HG03575 (cell line): ENCODE results near the gene C1orf210.

Experiments
- ATAC-seq: cut with Tn5 transposase; IDR thresholded peaks from one replicate; pipeline ENCODE4 v1.9.1; 2021; ENCODE audit not compliant: unreplicated experiment, insufficient number of reproducible peaks, low FRiP score; ENCODE audit errors: extremely low read depth

Gene C1orf210

GRCh38 chr1:43299101-43299500 lies 13.7 kb upstream of the C1orf210 start:
- no peak for ATAC-seq

GRCh38 chr1:43298055-43298454 lies 12.7 kb upstream of the C1orf210 start:
- ATAC-seq, result no peak

DNA sequence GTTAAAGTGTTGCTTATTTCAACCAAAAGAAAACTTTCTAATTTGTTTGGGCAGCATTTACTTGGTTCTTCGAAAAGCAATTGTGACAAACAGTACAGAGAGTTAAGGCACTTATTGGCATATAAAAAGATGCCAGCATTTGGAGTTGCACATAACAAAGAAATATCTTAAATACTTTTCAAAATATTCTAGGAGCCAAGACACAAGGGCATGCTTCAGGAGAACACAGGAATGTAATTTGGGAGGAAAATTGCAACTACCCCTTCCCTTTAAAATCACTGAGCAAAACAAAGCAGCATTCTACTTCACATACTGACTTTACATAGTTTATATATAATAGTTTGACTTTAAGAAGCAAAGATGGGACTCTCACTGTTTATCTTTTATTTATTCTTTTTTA lies 10.8 kb upstream of the C1orf210 start:
- no peak for ATAC-seq

DNA sequence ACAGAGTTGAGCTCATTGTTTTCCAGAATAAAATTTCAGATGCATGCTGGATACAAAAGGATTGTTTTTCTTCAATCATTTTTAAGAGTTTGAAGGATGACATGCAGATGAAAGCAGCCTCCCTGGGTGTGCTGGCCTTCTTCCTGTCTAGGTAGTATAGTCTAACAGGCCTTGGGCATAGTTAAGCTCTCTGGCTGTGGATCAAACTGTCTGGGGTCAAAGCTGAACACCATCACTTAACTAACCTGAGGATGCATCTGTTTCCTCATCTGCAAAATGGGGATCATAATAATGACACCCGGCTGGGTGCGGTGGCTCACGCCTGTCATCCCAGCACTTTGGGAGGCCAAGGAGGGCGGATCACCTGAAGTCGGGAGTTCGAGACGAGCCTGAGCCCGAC lies 9.4 kb upstream of the C1orf210 start:
- no peak for ATAC-seq

DNA sequence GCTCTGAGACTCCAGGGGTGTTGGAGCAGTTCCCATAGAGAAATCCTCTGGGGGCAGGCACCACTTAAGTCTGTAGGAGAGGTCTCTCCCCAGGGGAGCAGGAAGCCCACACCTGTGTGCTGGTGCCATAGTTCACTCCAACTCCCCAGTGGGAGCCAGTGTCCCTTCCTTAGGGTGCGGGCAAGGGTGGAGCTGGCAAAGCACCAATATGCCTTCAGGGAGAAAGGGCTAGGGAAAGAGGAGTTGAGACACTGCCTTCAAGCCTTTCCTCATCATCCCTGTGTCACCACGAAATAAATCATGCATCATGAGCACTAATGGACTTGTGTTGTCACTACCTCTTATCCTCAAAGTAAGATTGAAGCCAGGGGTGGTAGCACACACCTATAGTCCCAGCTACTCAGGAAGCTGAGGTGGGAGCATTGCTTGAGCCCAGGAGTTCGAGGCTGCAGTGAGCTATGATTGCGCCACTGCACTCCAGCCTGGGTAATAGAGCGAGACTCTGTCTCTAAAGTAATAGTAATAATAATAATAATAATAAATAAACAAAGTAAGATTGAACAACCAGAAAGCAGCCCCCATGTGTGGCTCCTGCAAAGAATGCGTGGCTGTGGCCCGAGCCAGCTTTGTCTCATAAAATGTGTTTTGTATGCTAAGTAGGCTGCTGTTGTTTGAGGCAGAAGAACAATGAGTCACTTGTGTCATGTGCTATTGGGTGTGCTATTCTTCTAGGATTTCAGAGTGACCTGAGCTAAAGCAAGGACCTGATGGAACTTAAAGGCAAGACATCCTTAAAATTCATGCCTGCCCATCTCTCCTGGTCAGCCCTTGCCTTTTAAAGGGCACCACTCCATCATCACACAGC lies 8.7 kb upstream of the C1orf210 start:
- no peak for ATAC-seq

- no peak for ATAC-seq
Observed at GRCh38 chr1:43293176-43293575, 7.8 kb upstream of the C1orf210 start.

- ATAC-seq, result no peak
Observed at GRCh38 chr1:43292679-43293078, 7.3 kb upstream of the C1orf210 start.

- no peak for ATAC-seq
Observed at GRCh38 chr1:43292216-43292615, 6.8 kb upstream of the C1orf210 start.

DNA sequence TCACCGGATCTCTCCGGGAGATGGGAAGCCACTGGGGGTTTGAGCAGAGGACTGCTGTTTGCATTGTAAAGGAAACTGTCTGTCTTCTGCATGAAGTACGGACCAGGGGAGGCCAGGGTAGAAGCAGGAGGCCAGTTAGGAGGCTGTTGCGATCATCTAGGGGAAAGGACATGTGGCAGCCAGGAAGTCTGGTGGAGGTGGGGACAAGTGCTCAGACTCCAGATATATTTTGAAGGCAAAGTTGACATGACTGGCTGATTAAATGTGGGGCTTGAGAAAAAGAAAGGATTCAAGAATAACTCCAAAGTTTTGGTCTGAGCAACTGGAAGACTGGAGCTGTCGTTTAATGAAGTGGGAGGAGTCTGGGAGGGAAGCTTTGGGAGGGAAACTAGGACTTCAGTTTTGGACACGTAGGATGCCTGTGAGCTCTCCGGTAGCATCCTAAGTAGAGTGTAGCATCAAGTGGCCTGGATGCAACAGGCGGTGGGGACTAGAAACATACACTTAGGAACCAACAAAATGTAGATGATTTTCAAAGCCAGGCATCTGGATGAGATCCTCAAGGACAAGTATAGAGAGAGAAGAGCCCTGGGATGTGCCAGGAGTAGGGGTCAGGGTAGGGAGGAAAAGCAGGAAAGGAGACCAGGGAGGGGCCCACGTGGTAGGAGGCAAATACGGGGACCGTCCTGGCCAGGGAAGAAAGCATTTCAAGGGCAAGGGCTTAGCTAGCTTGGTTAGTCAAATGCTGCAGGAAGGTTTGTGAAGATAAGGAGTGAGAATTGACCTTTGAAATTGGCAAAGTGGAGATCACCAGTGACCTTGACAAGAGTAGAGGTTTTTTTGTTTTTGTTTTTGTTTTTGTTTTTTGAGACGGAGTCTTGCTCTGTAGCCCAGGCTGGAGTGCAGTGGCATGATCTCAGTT lies 3.7 kb upstream of the C1orf210 start:
- no peak for ATAC-seq

DNA sequence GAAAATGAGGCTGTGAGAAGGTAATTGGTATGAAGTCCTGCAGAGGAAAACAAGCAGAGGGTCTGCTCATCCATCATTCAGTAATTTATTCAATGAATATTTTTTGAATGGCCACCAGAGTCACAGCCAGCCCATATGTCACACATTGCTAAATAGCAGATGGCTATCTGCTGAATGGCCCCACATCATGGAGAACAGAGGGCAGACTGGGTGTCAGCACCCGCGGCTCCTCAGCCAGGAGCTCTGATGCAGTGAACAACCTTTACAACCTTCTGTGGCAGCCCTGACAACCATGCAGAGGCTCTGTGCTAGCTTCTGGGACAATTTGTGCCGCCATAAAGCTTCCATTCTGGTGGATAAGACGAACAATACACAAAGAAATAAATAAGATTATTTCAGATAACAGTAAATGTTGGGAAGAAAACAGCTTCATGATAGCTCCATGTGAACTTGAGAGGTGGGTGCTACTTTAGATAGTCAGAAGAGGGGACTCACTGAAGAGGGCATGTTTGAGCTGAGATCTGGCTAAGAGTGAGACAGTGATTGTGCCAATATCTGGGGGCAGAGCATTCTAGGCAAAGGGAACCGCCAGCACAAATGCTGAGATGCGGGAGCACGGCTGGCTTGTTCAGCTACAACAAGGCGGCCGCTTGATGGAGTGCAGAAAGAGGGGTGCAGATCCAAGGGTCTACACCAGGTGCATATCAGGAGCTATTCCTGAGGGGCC lies 2.8 kb upstream of the C1orf210 start:
- ATAC-seq, result no peak

DNA sequence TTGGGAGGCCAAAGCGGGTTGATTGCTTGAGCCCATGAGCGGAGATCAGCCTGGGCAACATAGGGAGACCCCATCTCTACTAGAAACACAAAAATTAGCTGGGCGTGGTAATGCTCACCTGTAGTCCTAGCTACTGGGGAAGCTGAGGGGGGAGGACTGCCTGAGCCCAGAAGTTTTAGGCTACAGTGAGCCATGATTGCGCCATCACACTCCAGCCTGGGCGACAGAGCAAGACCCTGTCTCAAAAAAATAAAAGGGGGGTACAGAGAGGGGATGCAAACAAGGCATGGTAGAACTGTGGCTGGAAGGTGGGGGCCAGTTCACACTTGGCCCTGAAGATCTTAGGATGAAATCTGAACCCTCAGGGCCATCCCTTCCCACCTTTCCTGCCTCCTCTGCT lies 1.2 kb upstream of the C1orf210 start:
- ATAC-seq, result no peak

DNA sequence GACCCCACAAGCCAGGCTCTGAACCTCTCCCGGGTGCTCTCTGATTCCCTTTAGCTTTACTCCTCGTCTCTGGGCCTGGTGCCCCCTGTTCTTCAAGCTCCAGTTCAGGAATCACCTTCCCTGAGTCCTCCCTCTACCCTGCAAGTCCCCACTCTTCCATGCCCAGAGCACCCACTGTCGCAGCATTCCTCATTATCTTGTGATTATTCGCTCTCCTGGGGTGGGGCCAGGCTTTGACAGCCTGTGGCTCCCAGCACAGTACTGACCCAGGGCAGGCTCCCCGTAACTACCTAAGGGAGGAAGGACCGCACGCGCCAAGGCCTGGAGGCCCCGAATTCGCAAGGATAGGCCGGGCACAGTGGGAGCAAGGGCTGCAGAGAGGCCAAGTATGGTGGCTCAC lies 734 bp upstream of the C1orf210 start:
- ATAC-seq, result no peak

DNA sequence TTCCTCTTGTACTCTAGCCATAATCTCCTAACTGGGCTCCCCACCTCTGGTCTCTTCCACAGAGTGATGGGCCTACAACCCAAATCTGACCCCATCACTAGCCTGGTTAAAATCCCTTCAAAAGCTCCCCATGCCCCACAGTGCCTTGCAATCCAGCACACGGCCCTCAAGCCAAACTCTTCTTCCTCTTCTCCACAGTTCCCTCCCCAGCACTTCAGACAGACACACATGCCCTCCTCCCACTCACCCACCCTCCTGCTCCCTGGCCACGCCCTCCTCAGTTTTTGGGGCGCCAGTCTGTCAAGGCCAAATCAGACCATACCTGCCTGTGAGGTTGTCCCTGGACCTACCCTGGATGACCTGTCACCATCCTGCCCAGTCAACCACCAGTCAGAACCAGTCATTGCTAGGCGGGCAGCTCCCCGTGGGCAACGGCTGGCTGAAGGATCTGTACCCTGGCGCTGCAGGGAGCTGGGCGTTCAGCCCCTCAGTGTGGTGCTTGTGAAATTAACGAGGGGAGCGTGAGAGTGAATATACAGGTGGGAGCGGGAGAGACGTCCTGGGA lies 753 bp downstream of the C1orf210 start:
- ATAC-seq, result no peak

DNA sequence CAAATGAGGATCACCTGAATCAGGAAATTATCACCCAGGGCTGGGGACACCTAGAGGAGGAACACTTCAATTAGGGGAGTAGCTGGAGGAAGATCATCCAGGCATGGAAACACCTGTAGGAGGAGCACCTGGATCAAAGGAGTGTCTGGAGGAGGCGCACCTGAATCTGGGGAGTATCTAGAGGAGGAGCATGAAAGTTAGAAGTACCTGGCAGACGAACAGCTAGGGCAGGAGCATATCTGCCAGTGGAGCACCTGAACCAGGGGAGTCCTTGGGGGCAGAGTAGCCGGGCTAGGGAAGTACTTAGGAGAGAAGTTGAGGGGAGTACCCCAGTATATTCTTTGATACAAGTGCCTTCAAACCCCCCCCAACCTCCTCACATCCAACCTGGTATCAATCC lies 1.3 kb downstream of the C1orf210 start:
- no peak for ATAC-seq

- no peak for ATAC-seq
Observed at GRCh38 chr1:43282220-43283195, 2.9 kb downstream of the C1orf210 start.

DNA sequence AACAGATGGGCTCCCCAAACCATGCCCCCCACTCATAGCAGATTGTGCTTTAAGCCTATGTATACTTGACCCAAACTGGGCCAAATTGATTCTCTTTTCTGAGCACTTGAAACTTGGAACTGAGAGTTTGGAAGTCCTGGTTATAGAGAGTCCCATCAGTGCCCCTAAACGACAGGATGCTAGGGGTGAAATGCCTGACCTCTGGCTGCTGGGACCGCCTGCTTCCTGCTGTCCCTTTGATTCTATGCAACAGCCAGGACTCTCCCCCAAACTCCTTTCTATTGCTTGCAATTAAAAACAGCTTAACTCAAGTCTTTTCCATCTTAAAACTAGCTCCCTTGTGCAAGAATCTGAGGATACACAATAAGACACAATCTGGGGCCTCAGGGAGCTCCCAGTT lies 4.7 kb downstream of the C1orf210 start:
- ATAC-seq, result no peak

GRCh38 chr1:43279666-43280065 lies 5.7 kb downstream of the C1orf210 start:
- ATAC-seq, result no peak

DNA sequence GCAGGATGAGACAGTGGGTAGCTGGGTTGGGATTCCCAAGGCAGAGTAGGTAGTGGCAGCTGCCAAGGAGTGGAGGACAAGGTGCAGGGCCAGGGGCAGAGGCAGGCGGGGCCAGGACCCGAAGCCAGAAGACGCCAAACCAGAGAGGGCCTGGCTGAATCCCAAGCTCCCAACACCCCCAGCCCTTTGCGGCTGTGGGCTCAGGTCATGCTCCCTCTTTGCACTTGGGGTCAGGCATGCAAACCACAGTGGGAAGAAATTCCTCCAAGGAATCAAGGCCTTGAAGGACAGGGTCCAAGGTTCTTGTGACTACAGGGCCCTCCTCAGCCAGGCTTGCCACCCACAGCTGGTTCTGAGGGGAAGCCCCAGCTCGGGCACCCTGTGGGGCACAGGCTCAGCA lies 6.2 kb downstream of the C1orf210 start:
- no peak for ATAC-seq
